Ovary (tissue), 9 donors: ENCODE measurements around the gene DCUN1D4. TPM values are rescaled to one million over a fixed set of nuclear protein-coding genes. Genes with fewer than 3 reads are reported as not detected.

ENCODE experiments used
- DNase-seq, 5 donors: peaks; one replicate each; pipeline ENCODE4 v3.0.0-alpha.2; 2019 to 2020
- H3K27ac ChIP-seq, 2 donors: fragments of 200-600 bp; one replicate each; pipeline versions ENCODE4 v1.5.1 to v1.8.0; 2019 to 2022
- H3K27me3 ChIP-seq: fragments of 200-600 bp; one replicate; pipeline ENCODE4 v1.8.0; 2022
- H3K36me3 ChIP-seq: fragments of 200-600 bp; sonication (generic); one replicate; pipeline ENCODE4 v1.5.1; 2019
- H3K4me1 ChIP-seq: one replicate; pipeline ENCODE4 v1.8.1; 2013; ENCODE audit warnings: mild to moderate bottlenecking, moderate library complexity; ENCODE audit not compliant: insufficient read depth
- H3K4me3 ChIP-seq: fragments of 200-600 bp; sonication (generic); one replicate; pipeline ENCODE4 v1.5.1; 2017
- H3K9me3 ChIP-seq, 2 donors: fragments of 200-600 bp in 1 of 2; sonication (generic) in 1 of 2; one replicate each; pipeline versions ENCODE4 v1.5.1 to v1.8.1; 2013 to 2019; ENCODE audit warnings: mild to moderate bottlenecking in 1 of 2, moderate library complexity in 1 of 2
- EP300 ChIP-seq: sonication (generic); formaldehyde crosslinking; IDR thresholded peaks from one replicate; pipeline ENCODE4 v1.6.1; 2017; ENCODE audit warnings: antibody characterized with exemption
- POLR2A ChIP-seq: fragments of 450-650 bp; IDR thresholded peaks from one replicate; pipeline ENCODE4 v1.6.1; 2017; ENCODE audit warnings: antibody characterized with exemption, mild to moderate bottlenecking, moderate library complexity
- WGBS, 3 donors: extraction: QIAGEN DNeasy Blood & Tissue Kit in 1 of 3; methylation state at CpG; one replicate each; pipeline versions ENCODE4 v1.1.5 to v1.1.7; 2013 to 2017; 5-methylcytosine and 5-hydroxymethylcytosine counted together
- intact Hi-C, 4 donors: fragments of 100-400 bp; cut with DNase I; formaldehyde crosslinking; loops; one replicate each; pipeline versions ENCODE4 v1.11.0 to v1.15.1; 2022 to 2023
- polyA plus RNA-seq, 2 donors: library from polyadenylated mRNA; stranded (reverse); fragments of 200-250 nt in 1 of 2; fragments of 350-450 nt in 1 of 2; fragmentation: Illumina TruSeq in 1 of 2; extraction: RNeasy Lipid Tissue Mini Kit (QIAGEN cat#74804) in 1 of 2; gene quantifications; one replicate each; pipeline ENCODE4 v1.2.3, GENCODE V29; 2013 to 2014
- total RNA-seq, 7 donors: library from RNA; depleted of rRNA in 2 of 7; stranded (reverse); fragments of >200 nt in 2 of 7; fragmentation: NEBNext Ultra II Directional in 3 of 7; extraction: Animal tissue kit (Norgen Biotek cat#: 25700) in 3 of 7; gene quantifications; one replicate each; pipeline versions ENCODE4 v1.1.0 to v1.2.4, GENCODE V29; 2016 to 2023
- TF ChIP-seq, protein P1 (sequence below), 3 donors: fragments of 450-650 bp in 2 of 3; fragments of 200-600 bp in 1 of 3; IDR thresholded peaks; one replicate each; pipeline versions ENCODE4 v1.5.1 to v1.8.0; 2016 to 2022; ENCODE audit warnings: antibody characterized with exemption in 3 of 3, mild to moderate bottlenecking in 1 of 3
- donor health status: DM: no; HTN: no; CAD: no; lungs with moderate emphysema.
- donor health status: DM: no; HTN: no; CAD: no.
- donor health status: Bipolar disorder and iron deficiency.
- donor health status: DM: yes; HTN: yes; CAD: no.
- donor health status: DM: no; HTN: no; CAD: no.
- donor health status: DM: yes; HTN: yes; CAD: no.

Gene DCUN1D4
- total and polyA plus RNA-seq, 9 donors = 20.7 to 102 (median 71.8) TPM

DNA sequence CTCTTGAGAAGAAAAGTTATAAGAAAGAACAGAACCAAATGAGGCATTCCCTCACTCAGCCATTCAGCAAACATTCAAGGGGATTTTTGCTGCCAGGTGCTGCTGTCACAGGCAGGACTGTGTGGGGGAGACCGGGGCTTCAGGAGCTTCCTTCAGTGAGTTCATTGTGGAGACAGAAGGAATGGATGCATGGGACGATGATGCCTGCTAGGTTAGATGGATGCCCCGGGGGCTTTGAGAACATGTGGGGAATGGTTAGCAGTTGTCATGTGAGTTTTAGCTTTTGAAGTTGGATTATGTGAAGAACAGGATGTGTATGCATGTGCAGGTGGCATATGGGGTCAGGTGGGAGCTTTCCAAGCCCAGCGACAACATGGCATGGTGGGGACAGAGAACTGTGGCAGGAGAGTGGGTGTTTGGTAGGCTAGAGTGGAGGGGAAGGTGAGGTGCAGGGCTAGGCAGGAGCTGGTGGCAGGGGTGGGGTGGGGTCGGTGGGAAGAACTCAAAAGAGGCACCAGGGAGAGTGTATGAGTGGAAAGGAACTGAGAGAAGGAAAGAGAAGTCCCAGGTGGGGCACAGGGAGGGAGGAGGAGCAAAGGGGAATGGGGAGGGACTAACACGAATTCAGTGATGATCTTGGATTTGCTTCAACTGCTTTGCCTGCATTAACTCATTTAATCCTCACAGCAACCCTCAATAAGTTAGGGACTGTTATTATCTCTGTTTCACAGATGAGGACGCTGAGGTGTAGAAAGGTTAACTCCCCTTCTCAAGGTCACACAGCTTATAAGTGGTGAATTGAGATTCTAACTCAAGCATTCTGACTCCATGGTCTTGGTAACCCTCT, 8.4 kb downstream of the DCUN1D4 start:
- 61 to 68% (median 65%) methylated on average over 7 of the region's 7 CpGs for WGBS, 3 donors
- H3K4me1 ChIP-seq = peaks cover 16% of the 10 kb centered on the region
- H3K9me3 ChIP-seq = no peaks in the 10 kb centered on the region
- no peaks in the 10 kb centered on the region for H3K27me3 ChIP-seq
- H3K36me3 ChIP-seq = no peaks in the 10 kb centered on the region
- H3K27ac ChIP-seq = no peak overlapping the region
- TF ChIP-seq POLR2A (no peak), EP300 (no peak)
- TF ChIP-seq, protein P1, sequence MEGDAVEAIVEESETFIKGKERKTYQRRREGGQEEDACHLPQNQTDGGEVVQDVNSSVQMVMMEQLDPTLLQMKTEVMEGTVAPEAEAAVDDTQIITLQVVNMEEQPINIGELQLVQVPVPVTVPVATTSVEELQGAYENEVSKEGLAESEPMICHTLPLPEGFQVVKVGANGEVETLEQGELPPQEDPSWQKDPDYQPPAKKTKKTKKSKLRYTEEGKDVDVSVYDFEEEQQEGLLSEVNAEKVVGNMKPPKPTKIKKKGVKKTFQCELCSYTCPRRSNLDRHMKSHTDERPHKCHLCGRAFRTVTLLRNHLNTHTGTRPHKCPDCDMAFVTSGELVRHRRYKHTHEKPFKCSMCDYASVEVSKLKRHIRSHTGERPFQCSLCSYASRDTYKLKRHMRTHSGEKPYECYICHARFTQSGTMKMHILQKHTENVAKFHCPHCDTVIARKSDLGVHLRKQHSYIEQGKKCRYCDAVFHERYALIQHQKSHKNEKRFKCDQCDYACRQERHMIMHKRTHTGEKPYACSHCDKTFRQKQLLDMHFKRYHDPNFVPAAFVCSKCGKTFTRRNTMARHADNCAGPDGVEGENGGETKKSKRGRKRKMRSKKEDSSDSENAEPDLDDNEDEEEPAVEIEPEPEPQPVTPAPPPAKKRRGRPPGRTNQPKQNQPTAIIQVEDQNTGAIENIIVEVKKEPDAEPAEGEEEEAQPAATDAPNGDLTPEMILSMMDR (IDR thresholded peaks at IDR 0.05) = no peak
- no peak overlapping the region for H3K4me3 ChIP-seq
- intact Hi-C loops = no loop called here
- no peak for DNase-seq

DNA sequence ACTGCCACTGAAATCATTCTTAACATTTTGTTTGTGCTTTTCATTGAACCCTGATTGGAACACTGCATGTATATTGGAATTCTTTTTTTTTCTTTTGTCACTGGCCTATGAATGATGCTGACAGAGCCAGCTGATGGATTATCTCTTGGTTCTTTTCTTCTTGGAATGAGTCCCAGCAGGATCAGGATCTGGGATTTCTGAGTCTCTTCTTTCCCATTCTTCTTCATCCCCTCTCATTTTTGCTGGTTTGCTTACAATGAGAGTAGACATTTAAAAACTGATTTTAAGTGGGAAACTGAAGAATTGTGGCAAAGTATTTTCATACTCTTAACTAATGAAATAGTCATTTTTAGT, 9.0 kb downstream of the DCUN1D4 start:
- Histone ChIP-seq H3K4me3 (no peak overlapping the region), H3K36me3 (no peaks in the 10 kb centered on the region), H3K4me1 (peaks cover 18% of the 10 kb centered on the region), H3K27ac (no peak overlapping the region), H3K9me3 (no peaks in the 10 kb centered on the region), H3K27me3 (no peaks in the 10 kb centered on the region)
- no peak for DNase-seq
- TF ChIP-seq EP300 (no peak), POLR2A (no peak)
- TF ChIP-seq, protein P1 (IDR thresholded peaks at IDR 0.05) = no peak
- intact Hi-C loops = no loop called here

DNA sequence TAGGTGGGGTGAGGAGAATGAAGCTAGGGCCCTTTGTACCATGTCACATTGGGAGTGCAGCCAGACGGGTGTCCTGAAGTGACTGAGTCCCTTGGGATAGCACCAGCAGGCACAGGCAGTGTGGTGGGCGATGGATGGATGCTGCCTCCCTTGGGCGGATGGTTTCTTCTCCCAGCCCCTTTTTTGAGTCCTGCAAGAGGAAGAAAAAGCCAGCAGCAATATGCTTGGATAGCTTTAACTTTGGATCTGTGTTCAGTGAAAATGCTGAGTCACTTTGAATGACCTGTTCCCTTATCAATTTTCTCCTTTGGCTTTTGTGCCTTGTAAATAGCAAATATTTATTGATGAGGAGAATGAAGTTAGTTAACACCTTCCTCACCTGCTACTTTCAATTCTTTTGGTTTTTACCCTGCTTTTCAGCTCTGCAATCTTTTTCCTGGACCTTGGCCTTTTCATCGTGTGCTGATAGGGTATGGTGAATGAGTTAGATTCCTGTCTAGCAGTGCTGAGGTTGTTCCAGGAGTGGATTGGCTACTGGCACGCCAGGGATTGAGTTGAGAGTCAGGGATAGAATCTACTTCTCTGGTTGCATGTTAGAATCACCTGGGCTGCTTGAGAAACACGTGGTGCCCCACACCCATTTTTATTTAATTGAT, 10.2 kb downstream of the DCUN1D4 start:
- H3K36me3 ChIP-seq = no peaks in the 10 kb centered on the region
- peaks cover 18% of the 10 kb centered on the region for H3K4me1 ChIP-seq
- no peak for DNase-seq
- H3K4me3 ChIP-seq = no peak overlapping the region
- H3K27ac ChIP-seq = peak overlapping the region in 1 of 2 donors; percentile 31
- intact Hi-C loops = no loop called here
- 48 to 54% (median 50%) methylated on average over 6 of the region's 6 CpGs for WGBS, 3 donors
- TF ChIP-seq EP300 = no peak
- TF ChIP-seq, protein P1 (IDR thresholded peaks at IDR 0.05) = no peak
- no peak for TF ChIP-seq POLR2A
- no peaks in the 10 kb centered on the region for H3K27me3 ChIP-seq
- H3K9me3 ChIP-seq = no peaks in the 10 kb centered on the region

DNA sequence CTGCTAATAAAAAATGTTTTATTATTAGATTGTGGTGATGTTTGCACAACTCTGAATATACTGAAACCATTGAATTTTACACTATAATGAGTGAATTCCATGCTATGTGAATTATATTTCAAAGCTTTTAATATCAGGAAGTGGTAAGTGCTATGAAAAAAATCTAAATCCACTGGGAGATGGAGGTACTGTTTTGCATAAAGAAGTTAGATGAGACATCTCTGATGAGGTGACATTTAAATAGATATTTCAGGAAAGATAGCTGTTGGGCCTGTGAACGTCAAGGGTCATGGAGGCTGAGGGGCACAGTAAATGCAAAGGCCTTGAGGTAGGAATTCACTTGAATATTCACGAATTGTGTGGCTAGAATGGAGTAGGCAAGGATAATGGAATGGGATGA, 12.3 kb downstream of the DCUN1D4 start:
- Histone ChIP-seq H3K9me3 (no peaks in the 10 kb centered on the region), H3K4me1 (peaks cover 19% of the 10 kb centered on the region), H3K27me3 (no peaks in the 10 kb centered on the region), H3K36me3 (no peaks in the 10 kb centered on the region), H3K4me3 (no peak overlapping the region), H3K27ac (no peak overlapping the region)
- intact Hi-C loops = no loop called here
- TF ChIP-seq POLR2A (no peak), EP300 (no peak)
- TF ChIP-seq, protein P1 (IDR thresholded peaks at IDR 0.05) = no peak
- DNase-seq = no peak
- 94 to 98% (median 94%) methylated on average over 2 of the region's 2 CpGs for WGBS, 3 donors
